H9 (cell line): ENCODE results near the gene PKP1. TPM values are rescaled to one million over a fixed set of nuclear protein-coding genes. Genes with fewer than 3 reads are reported as not detected.

Source experiments
- DNase-seq: peaks from one replicate; pipeline ENCODE4 v3.0.0-alpha.2; 2017
- H2AFZ ChIP-seq: one replicate; pipeline ENCODE4 v1.6.1; 2013; ENCODE audit warnings: mild to moderate bottlenecking, low read length, control low read depth, moderate library complexity
- H2AK5ac ChIP-seq: 2 replicates; pipeline ENCODE4 v1.6.1; 2013; ENCODE audit warnings: low read length, control low read depth, mixed read lengths; ENCODE audit not compliant: insufficient read length
- H2BK120ac ChIP-seq: one replicate; pipeline ENCODE4 v1.6.1; 2013; ENCODE audit warnings: low read depth, mild to moderate bottlenecking, low read length, control low read depth, inconsistent platforms; ENCODE audit not compliant: poor library complexity, severe bottlenecking
- H2BK12ac ChIP-seq: 2 replicates; pipeline ENCODE4 v1.6.1; 2013; ENCODE audit warnings: low read length, control low read depth, mixed read lengths, low read depth; ENCODE audit not compliant: insufficient read length
- H2BK15ac ChIP-seq: 2 replicates; pipeline ENCODE4 v1.6.1; 2013; ENCODE audit warnings: low read depth, low read length, control low read depth
- H2BK20ac ChIP-seq: one replicate; pipeline ENCODE4 v1.6.1; 2013; ENCODE audit warnings: low read depth, mild to moderate bottlenecking, low read length, control low read depth, inconsistent platforms; ENCODE audit not compliant: poor library complexity, severe bottlenecking
- H2BK5ac ChIP-seq: 2 replicates; pipeline ENCODE4 v1.6.1; 2013; ENCODE audit warnings: low read length, control low read depth, mixed read lengths; ENCODE audit not compliant: insufficient read length
- H3K14ac ChIP-seq: 2 replicates; pipeline ENCODE4 v1.6.1; 2013; ENCODE audit warnings: low read length, control low read depth; ENCODE audit not compliant: insufficient read depth
- H3K18ac ChIP-seq: 2 replicates; pipeline ENCODE4 v1.6.1; 2013; ENCODE audit warnings: low read depth, mild to moderate bottlenecking, mixed read lengths, low read length, control low read depth; ENCODE audit not compliant: insufficient read length
- H3K23ac ChIP-seq: 2 replicates; pipeline ENCODE4 v1.6.1; 2013; ENCODE audit warnings: low read length, control low read depth, mixed read lengths, low read depth; ENCODE audit not compliant: insufficient read length
- H3K23me2 ChIP-seq: 2 replicates; pipeline ENCODE4 v1.6.1; 2013; ENCODE audit warnings: low read depth, mild to moderate bottlenecking, mixed read lengths, low read length, control low read depth; ENCODE audit not compliant: insufficient read length, poor library complexity, severe bottlenecking
- H3K27ac ChIP-seq: 2 replicates; pipeline ENCODE4 v1.5.1; 2013; ENCODE audit warnings: low read length, control low read depth, mixed read lengths, low read depth; ENCODE audit not compliant: insufficient read length
- H3K27me3 ChIP-seq: 2 replicates; pipeline ENCODE4 v1.6.1; 2013; ENCODE audit warnings: low read length, control low read depth, inconsistent platforms; ENCODE audit not compliant: insufficient read depth
- H3K4ac ChIP-seq: 2 replicates; pipeline ENCODE4 v1.6.1; 2013; ENCODE audit warnings: low read depth, mild to moderate bottlenecking, control low read depth, inconsistent platforms, low read length, moderate library complexity
- H3K4me1 ChIP-seq: 2 replicates; pipeline ENCODE4 v1.6.1; 2013; ENCODE audit warnings: low read length, control low read depth, inconsistent platforms; ENCODE audit not compliant: insufficient read depth
- H3K4me2 ChIP-seq: 2 replicates; pipeline ENCODE4 v1.6.1; 2013; ENCODE audit warnings: low read length, control low read depth, mixed read lengths; ENCODE audit not compliant: insufficient read length, insufficient read depth
- H3K56ac ChIP-seq: 2 replicates; pipeline ENCODE4 v1.6.1; 2013; ENCODE audit warnings: low read depth, mild to moderate bottlenecking, mixed read lengths, low read length, control low read depth; ENCODE audit not compliant: insufficient read length
- H3K79me1 ChIP-seq: 2 replicates; pipeline ENCODE4 v1.6.1; 2013; ENCODE audit warnings: low read depth, mild to moderate bottlenecking, moderate library complexity, low read length, control low read depth, inconsistent platforms; ENCODE audit not compliant: insufficient read depth, poor library complexity, severe bottlenecking
- H3K79me2 ChIP-seq: 2 replicates; pipeline ENCODE4 v1.6.1; 2013; ENCODE audit warnings: low read length, control low read depth, inconsistent platforms; ENCODE audit not compliant: insufficient read depth
- H3K9ac ChIP-seq: 2 replicates; pipeline ENCODE4 v1.6.1; 2013; ENCODE audit warnings: low read length, control low read depth, mixed read lengths; ENCODE audit not compliant: insufficient read length; ENCODE audit errors: extremely low read depth
- H3K9me3 ChIP-seq: one replicate; pipeline ENCODE4 v1.6.1; 2013; ENCODE audit warnings: low read depth, low read length, inconsistent platforms; ENCODE audit not compliant: control insufficient read depth
- H3T11ph ChIP-seq: one replicate; pipeline ENCODE4 v1.6.1; 2013; ENCODE audit warnings: mild to moderate bottlenecking, low read length, control low read depth, inconsistent platforms
- H4K20me1 ChIP-seq: one replicate; pipeline ENCODE4 v1.6.1; 2013; ENCODE audit not compliant: control insufficient read depth, insufficient read length, insufficient read depth
- H4K5ac ChIP-seq: 2 replicates; pipeline ENCODE4 v1.6.1; 2013; ENCODE audit warnings: low read depth, mild to moderate bottlenecking, mixed read lengths, low read length, control low read depth; ENCODE audit not compliant: insufficient read length
- H4K8ac ChIP-seq: replicated peaks from 2 replicates; pipeline ENCODE4 v1.6.1; 2013; ENCODE audit warnings: low read length, control low read depth, mixed read lengths, low read depth; ENCODE audit not compliant: insufficient read length
- H4K91ac ChIP-seq: 2 replicates; pipeline ENCODE4 v1.6.1; 2013; ENCODE audit warnings: low read depth, mild to moderate bottlenecking, moderate library complexity, mixed read lengths, low read length, control low read depth; ENCODE audit not compliant: insufficient read length
- H3K27ac Mint-ChIP-seq, 3 experiments: 2 replicates in 2 of 3; 3 replicates in 1 of 3; pipeline ENCODE4 v1.8.0; 2020 to 2021; ENCODE audit warnings: mixed read lengths in 3 of 3, mild to moderate bottlenecking in 1 of 3, moderate library complexity in 1 of 3
- H3K27me3 Mint-ChIP-seq: 2 replicates; pipeline ENCODE4 v1.8.0; 2021; ENCODE audit warnings: low read depth, mild to moderate bottlenecking, moderate library complexity, mixed read lengths
- H3K36me3 Mint-ChIP-seq, 3 experiments: 2 replicates in 2 of 3; 3 replicates in 1 of 3; pipeline ENCODE4 v1.8.0; 2020 to 2021; ENCODE audit warnings: low read depth in 3 of 3, mixed read lengths in 3 of 3; ENCODE audit not compliant: insufficient read depth in 1 of 3
- H3K4me1 Mint-ChIP-seq, 2 experiments: 2 replicates each; pipeline ENCODE4 v1.8.0; 2020; ENCODE audit warnings: mixed read lengths in 2 of 2
- H3K4me3 Mint-ChIP-seq, 2 experiments: 2 replicates in 1 of 2; 3 replicates in 1 of 2; pipeline ENCODE4 v1.8.0; 2020 to 2021; ENCODE audit warnings: mild to moderate bottlenecking in 2 of 2, mixed read lengths in 2 of 2, moderate library complexity in 1 of 2
- H3K9me3 Mint-ChIP-seq, 2 experiments: 2 replicates in 1 of 2; 3 replicates in 1 of 2; pipeline ENCODE4 v1.8.0; 2020; ENCODE audit warnings: mild to moderate bottlenecking in 2 of 2, mixed read lengths in 2 of 2, moderate library complexity in 1 of 2
- WGBS: extraction: QIAGEN DNeasy Blood & Tissue Kit; methylation state at CpG from one replicate; pipeline ENCODE4 v1.1.7; 2013; ENCODE audit warnings: missing lambda C conversion rate, low lambda C conversion rate, mixed read lengths; ENCODE audit not compliant: insufficient read length; ENCODE audit errors: extremely low coverage; 5-methylcytosine and 5-hydroxymethylcytosine counted together
- total RNA-seq: library from RNA; stranded (reverse); gene quantifications from 2 replicates; pipeline ENCODE4 v1.2.1, GENCODE V29; 2021
- TF ChIP-seq, protein P1 (sequence below): fragments of 200-600 bp; sonication (generic); conservative IDR thresholded peaks from 3 replicates; pipeline ENCODE4 v1.8.0; 2021; ENCODE audit warnings: antibody characterized with exemption, mild to moderate bottlenecking

Gene PKP1
- total RNA-seq, 1 experiment from 2014 or later: 0.09 TPM

DNA sequence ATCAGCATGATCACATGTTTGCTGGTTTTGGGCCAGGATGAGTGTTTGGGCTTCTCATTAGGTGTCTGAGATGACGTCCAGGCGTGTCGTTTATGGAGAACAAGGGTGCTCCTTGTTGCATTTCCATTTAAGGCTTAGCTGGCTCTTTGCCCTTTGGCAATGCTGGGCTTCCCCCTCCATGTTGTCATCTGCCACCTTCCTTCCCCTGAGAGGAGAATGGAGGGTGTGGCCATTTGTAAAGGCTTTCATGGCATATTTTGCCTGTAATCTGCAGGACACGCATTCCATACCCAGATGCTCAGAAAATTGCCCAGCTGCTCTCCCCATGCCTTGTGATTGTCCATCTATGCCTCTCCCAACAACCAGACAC, 27.7 kb downstream of the PKP1 start:
- Histone ChIP-seq H3K23me2 (no peaks in the 10 kb centered on the region), H3K4me2 (no peak overlapping the region), H2BK120ac (no peak overlapping the region), H2BK20ac (no peak overlapping the region), H4K91ac (no peak overlapping the region), H4K20me1 (no peaks in the 10 kb centered on the region), H3T11ph (no peak overlapping the region), H2BK12ac (no peak overlapping the region), H3K23ac (no peak overlapping the region), H3K4ac (no peak overlapping the region), H2BK15ac (no peak overlapping the region), H3K56ac (no peak overlapping the region), H4K8ac (no peak overlapping the region), H3K79me2 (no peaks in the 10 kb centered on the region; the same call in 1 of the 2 replicates), H3K27ac (no peak overlapping the region), H2BK5ac (no peak overlapping the region), H3K79me1 (no peaks in the 10 kb centered on the region), H3K9ac (no peak overlapping the region), H2AFZ (no peak overlapping the region), H3K9me3 (no peaks in the 10 kb centered on the region), H3K4me1 (no peaks in the 10 kb centered on the region; the same call in 1 of the 2 replicates), H2AK5ac (no peak overlapping the region), H3K27me3 (no peaks in the 10 kb centered on the region; the same call in 1 of the 2 replicates), H3K14ac (no peak overlapping the region), H4K5ac (no peak overlapping the region), H3K18ac (no peak overlapping the region)
- Mint-ChIP-seq H3K27me3 (peaks cover 50% of the 10 kb centered on the region), H3K27ac (no peak overlapping the region), H3K36me3 (no peaks in the 10 kb centered on the region), H3K9me3 (no peaks in the 10 kb centered on the region), H3K4me3 (no peak overlapping the region), H3K4me1 (peaks cover 21 to 38% of the 10 kb centered on the region in 2 experiments)
- no peak for DNase-seq
- WGBS: no CpG with 5 or more reads among the region's 4 CpGs
- TF ChIP-seq, protein P1, sequence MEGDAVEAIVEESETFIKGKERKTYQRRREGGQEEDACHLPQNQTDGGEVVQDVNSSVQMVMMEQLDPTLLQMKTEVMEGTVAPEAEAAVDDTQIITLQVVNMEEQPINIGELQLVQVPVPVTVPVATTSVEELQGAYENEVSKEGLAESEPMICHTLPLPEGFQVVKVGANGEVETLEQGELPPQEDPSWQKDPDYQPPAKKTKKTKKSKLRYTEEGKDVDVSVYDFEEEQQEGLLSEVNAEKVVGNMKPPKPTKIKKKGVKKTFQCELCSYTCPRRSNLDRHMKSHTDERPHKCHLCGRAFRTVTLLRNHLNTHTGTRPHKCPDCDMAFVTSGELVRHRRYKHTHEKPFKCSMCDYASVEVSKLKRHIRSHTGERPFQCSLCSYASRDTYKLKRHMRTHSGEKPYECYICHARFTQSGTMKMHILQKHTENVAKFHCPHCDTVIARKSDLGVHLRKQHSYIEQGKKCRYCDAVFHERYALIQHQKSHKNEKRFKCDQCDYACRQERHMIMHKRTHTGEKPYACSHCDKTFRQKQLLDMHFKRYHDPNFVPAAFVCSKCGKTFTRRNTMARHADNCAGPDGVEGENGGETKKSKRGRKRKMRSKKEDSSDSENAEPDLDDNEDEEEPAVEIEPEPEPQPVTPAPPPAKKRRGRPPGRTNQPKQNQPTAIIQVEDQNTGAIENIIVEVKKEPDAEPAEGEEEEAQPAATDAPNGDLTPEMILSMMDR: no peak
